ENCODE measurements around the gene SLC38A9. TPM values are rescaled to one million over a fixed set of nuclear protein-coding genes. Genes with fewer than 3 reads are reported as not detected.
"Not testable (repeated sequence)": the region's sequence is repeated elsewhere in the genome, so short reads cannot be mapped to it uniquely, and the experiment has no call there.

Gene SLC38A9
- total RNA-seq, 2 donors from 2014 or later: 18.7 to 34.2 TPM

DNA sequence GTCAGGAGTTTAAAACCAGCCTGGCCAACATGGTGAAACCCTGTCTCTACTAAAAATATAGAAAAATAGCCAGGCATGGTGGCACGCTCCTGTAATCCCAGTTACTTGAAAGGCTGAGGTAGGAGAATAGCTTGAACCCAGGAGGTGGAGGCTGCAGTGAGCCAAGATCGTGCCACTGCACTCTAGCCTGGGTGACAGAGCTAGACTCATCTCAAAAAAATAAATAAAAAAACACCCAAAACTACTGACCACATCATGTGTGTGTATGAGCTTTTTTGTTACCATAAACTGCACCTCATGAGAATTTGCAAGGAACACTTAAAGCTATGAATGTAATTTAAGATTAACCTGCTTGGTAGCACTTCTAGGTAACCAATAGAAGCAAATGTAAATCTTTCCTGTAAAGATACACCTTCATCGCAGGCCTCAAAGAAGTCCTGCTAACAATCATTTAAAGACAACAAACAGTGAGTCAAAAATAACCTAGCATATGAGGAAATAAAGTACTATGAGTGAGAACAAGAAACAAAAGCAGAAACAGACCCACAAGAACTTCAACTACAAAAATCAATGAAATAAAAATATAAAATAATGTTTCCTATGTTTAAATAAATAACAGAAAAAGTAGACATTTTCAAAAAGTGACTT, 13.0 kb downstream of the SLC38A9 start:
- Mint-ChIP-seq H3K9me3 (no peaks in the 10 kb centered on the region), H3K4me3 (no peak overlapping the region), H3K27ac (peak overlapping the region in 1 of 2 donors; percentile 34), H3K36me3 (no peaks in the 10 kb centered on the region), H3K27me3 (no peaks in the 10 kb centered on the region), H3K4me1 (ENCODE audit: low read depth in 2 of 2) (peaks cover 3 to 10% of the 10 kb centered on the region in 2 donors)
- DNase-seq (ENCODE audit: low spot score): no peak
- ATAC-seq: no peak

DNA sequence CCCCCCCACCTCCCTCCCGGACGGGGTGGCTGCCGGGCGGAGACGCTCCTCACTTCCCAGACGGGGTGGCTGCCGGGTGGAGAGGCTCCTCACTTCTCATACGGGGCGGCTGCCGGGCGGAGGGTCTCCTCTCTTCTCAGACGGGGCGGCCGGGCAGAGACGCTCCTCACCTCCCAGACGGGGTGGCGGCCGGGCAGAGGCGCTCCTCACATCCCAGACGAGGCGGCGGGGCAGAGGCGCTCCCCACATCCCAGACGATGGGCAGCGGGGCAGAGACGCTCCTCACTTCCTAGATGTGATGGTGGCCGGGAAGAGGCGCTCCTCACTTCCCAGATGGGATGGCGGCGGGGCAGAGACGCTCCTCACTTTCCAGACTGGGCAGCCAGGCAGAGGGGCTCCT, 15.4 kb downstream of the SLC38A9 start:
- H3K4me3 Mint-ChIP-seq; H3K4me1 Mint-ChIP-seq (ENCODE audit: low read depth in 2 of 2): not testable (repeated sequence)
- peak overlapping the region in 1 of 2 donors; percentile 21 for H3K27ac Mint-ChIP-seq

GRCh38 chr5:55694152-55694830, 17.8 kb downstream of the SLC38A9 start:
- H3K36me3 Mint-ChIP-seq: no peaks in the 10 kb centered on the region
- no peak for DNase-seq (ENCODE audit: low spot score)
- H3K4me3 Mint-ChIP-seq: no peak overlapping the region
- no peaks in the 10 kb centered on the region for H3K27me3 Mint-ChIP-seq
- H3K9me3 Mint-ChIP-seq: no peaks in the 10 kb centered on the region
- no peak for ATAC-seq
- no peak overlapping the region for H3K27ac Mint-ChIP-seq
- no peaks in the 10 kb centered on the region for H3K4me1 Mint-ChIP-seq (ENCODE audit: low read depth in 2 of 2)

More for the DNA sequence above, 15.4 kb downstream of the SLC38A9 start:
- not testable (repeated sequence) for H3K27me3 Mint-ChIP-seq; ATAC-seq; H3K9me3 Mint-ChIP-seq; DNase-seq (ENCODE audit: low spot score); H3K36me3 Mint-ChIP-seq

DNA sequence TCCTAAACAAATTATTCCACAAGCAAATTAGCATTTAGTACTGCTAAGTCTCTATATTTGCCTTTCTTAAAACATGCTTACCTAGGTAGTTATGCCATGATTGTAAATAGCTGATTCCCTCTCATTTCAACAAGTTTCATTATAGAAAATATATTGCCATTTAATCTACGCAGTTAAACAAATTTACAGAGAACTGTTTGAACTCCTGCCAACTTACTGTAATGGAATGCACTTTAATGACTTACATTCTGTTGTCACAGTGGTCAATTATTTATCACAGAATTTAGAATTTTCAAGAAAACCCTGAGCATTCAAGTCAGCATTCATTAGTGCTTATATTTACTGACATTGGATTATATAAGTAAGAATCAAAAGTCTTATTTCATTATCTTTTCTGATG, 19.6 kb downstream of the SLC38A9 start:
- no peaks in the 10 kb centered on the region for H3K27me3 Mint-ChIP-seq
- no peaks in the 10 kb centered on the region for H3K36me3 Mint-ChIP-seq
- no peak for ATAC-seq
- DNase-seq (ENCODE audit: low spot score): no peak
- no peak overlapping the region for H3K27ac Mint-ChIP-seq
- H3K9me3 Mint-ChIP-seq: no peaks in the 10 kb centered on the region
- H3K4me3 Mint-ChIP-seq: no peak overlapping the region
- no peaks in the 10 kb centered on the region for H3K4me1 Mint-ChIP-seq (ENCODE audit: low read depth in 2 of 2)

- Mint-ChIP-seq H3K9me3 (no peaks in the 10 kb centered on the region), H3K4me1 (ENCODE audit: low read depth in 2 of 2) (no peaks in the 10 kb centered on the region), H3K4me3 (no peak overlapping the region), H3K27me3 (no peaks in the 10 kb centered on the region), H3K27ac (no peak overlapping the region), H3K36me3 (no peaks in the 10 kb centered on the region)
- DNase-seq (ENCODE audit: low spot score): no peak
- ATAC-seq: no peak
These were observed 20.1 kb downstream of the SLC38A9 start for GRCh38 chr5:55692106-55692417.

DNA sequence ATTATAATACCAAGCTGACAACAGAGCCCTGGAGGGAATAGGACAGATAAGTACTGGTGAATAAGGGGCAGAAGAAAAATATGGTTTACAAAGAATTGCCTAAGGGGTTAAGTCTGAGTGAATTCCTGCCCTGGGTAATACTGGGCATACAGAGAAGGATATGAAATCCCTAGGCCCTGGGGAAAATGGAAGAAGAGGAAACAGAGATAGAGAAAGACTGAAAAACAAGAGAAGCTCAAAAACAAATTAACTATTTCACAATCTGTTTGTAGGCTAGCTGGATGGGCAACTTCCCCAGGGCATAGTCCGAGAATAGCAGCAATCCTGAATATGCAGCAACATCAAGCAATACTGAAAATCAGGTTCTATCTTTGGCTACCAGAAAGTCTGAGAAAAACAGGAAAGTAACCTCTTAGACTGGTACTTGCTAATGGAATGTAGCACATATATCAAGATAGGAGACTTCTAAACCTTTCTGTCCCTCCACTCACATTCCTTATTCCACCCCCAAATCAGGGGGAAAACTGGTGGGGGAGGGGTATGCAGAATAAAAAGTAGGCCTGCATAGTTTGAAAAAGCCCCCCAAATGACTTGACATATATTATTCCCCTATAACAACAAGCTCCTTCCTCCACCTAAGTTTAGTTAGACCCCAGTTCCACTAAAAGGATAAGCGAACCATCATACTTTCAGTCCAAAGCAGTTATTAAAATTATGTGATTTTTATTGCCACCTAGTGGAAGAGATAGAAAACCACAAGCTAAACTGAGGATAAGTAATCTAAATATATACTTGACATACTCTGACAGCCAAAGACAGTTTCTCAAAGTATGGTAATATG, 20.6 kb downstream of the SLC38A9 start:
- Mint-ChIP-seq H3K4me1 (ENCODE audit: low read depth in 2 of 2) (no peaks in the 10 kb centered on the region), H3K27me3 (no peaks in the 10 kb centered on the region), H3K4me3 (no peak overlapping the region), H3K9me3 (no peaks in the 10 kb centered on the region), H3K27ac (no peak overlapping the region), H3K36me3 (no peaks in the 10 kb centered on the region)
- ATAC-seq (no peak), DNase-seq (ENCODE audit: low spot score) (no peak)

GRCh38 chr5:55682071-55682470, 30.1 kb downstream of the SLC38A9 start:
- ATAC-seq: no peak
- H3K36me3 Mint-ChIP-seq: no peaks in the 10 kb centered on the region
- H3K27ac Mint-ChIP-seq: no peak overlapping the region
- H3K9me3 Mint-ChIP-seq: no peaks in the 10 kb centered on the region
- H3K27me3 Mint-ChIP-seq: no peaks in the 10 kb centered on the region
- no peak for DNase-seq (ENCODE audit: low spot score)
- no peaks in the 10 kb centered on the region for H3K4me1 Mint-ChIP-seq (ENCODE audit: low read depth in 2 of 2)
- H3K4me3 Mint-ChIP-seq: no peak overlapping the region

- no peaks in the 10 kb centered on the region for H3K36me3 Mint-ChIP-seq
- no peaks in the 10 kb centered on the region for H3K27me3 Mint-ChIP-seq
- ATAC-seq (no peak), DNase-seq (ENCODE audit: low spot score) (no peak)
- H3K9me3 Mint-ChIP-seq: no peaks in the 10 kb centered on the region
- no peak overlapping the region for H3K4me3 Mint-ChIP-seq
- H3K27ac Mint-ChIP-seq: no peak overlapping the region
- no peaks in the 10 kb centered on the region for H3K4me1 Mint-ChIP-seq (ENCODE audit: low read depth in 2 of 2)
These were observed 30.8 kb downstream of the SLC38A9 start for GRCh38 chr5:55681301-55681700.

DNA sequence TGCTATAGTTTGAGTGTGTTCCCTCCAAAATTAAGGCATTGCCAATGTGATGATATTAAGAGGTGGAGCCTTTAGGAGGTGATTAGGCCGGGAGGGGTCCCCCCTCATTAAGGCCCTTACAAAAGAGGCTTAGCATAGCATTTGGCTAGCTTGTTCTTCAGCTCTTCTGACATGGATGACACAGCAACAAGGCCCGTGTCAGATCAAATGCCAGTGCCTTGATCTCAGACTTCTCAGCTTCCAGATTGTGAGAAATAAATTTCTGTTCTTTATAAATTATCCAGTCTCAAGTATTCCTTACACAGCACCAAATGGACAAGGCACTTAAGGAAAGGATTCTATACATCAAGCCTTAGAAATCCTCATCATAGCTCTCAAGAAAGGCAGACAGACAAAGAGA, 31.8 kb downstream of the SLC38A9 start:
- Mint-ChIP-seq H3K36me3 (no peaks in the 10 kb centered on the region), H3K4me1 (ENCODE audit: low read depth in 2 of 2) (peaks cover 0 to 5% of the 10 kb centered on the region in 2 donors), H3K27me3 (no peaks in the 10 kb centered on the region), H3K4me3 (no peak overlapping the region), H3K9me3 (no peaks in the 10 kb centered on the region), H3K27ac (no peak overlapping the region)
- DNase-seq (ENCODE audit: low spot score) (no peak), ATAC-seq (no peak)

- no peaks in the 10 kb centered on the region for H3K27me3 Mint-ChIP-seq
These were observed 32.6 kb downstream of the SLC38A9 start for GRCh38 chr5:55679556-55679955.

GRCh38 chr5:55675119-55675518, 37.0 kb downstream of the SLC38A9 start:
- Mint-ChIP-seq H3K27ac (no peak overlapping the region), H3K36me3 (no peaks in the 10 kb centered on the region), H3K27me3 (no peaks in the 10 kb centered on the region), H3K4me1 (ENCODE audit: low read depth in 2 of 2) (peaks cover 0 to 5% of the 10 kb centered on the region in 2 donors), H3K4me3 (no peak overlapping the region), H3K9me3 (no peaks in the 10 kb centered on the region)
- ATAC-seq (no peak), DNase-seq (ENCODE audit: low spot score) (no peak)

More at GRCh38 chr5:55679556-55679955, 32.6 kb downstream of the SLC38A9 start:
- H3K27ac Mint-ChIP-seq: no peak overlapping the region
- no peaks in the 10 kb centered on the region for H3K9me3 Mint-ChIP-seq
- no peak for DNase-seq (ENCODE audit: low spot score)
- no peak overlapping the region for H3K4me3 Mint-ChIP-seq
- ATAC-seq: no peak
- H3K36me3 Mint-ChIP-seq: no peaks in the 10 kb centered on the region
- peaks cover 0 to 5% of the 10 kb centered on the region in 2 donors for H3K4me1 Mint-ChIP-seq (ENCODE audit: low read depth in 2 of 2)

DNA sequence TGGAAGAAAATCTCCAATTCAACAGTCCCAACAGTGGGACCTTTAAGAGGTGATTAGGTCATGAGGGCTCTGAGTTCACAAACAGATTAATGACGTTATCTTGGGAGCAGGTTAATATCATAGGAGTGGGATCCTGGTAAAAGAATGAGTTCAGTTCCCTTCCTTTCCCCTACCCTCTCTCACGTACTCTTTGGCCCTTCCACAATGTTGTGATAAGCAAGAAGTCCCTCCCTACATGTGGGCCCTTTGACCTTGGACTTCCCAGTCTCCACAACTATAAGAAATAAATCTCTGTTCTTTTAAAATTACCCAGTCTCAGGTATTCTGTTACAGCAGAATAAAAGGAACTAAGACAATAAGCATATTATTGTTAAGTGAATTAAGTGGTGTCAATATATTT, 37.8 kb downstream of the SLC38A9 start:
- Mint-ChIP-seq H3K4me3 (no peak overlapping the region), H3K27ac (no peak overlapping the region), H3K4me1 (ENCODE audit: low read depth in 2 of 2) (peaks cover 0 to 5% of the 10 kb centered on the region in 2 donors), H3K9me3 (no peaks in the 10 kb centered on the region), H3K27me3 (no peaks in the 10 kb centered on the region), H3K36me3 (no peaks in the 10 kb centered on the region)
- DNase-seq (ENCODE audit: low spot score): no peak
- ATAC-seq: no peak

- Mint-ChIP-seq H3K27me3 (no peaks in the 10 kb centered on the region), H3K9me3 (no peaks in the 10 kb centered on the region), H3K4me3 (no peak overlapping the region), H3K27ac (no peak overlapping the region), H3K4me1 (ENCODE audit: low read depth in 2 of 2) (peaks cover 0 to 5% of the 10 kb centered on the region in 2 donors), H3K36me3 (no peaks in the 10 kb centered on the region)
- no peak for DNase-seq (ENCODE audit: low spot score)
- ATAC-seq: no peak
These were observed 39.6 kb downstream of the SLC38A9 start for GRCh38 chr5:55672477-55672911.

- DNase-seq (ENCODE audit: low spot score): no peak
- no peaks in the 10 kb centered on the region for H3K36me3 Mint-ChIP-seq
- H3K4me3 Mint-ChIP-seq: no peak overlapping the region
- no peaks in the 10 kb centered on the region for H3K9me3 Mint-ChIP-seq
- H3K27ac Mint-ChIP-seq: no peak overlapping the region
- ATAC-seq: no peak
- peaks cover 0 to 5% of the 10 kb centered on the region in 2 donors for H3K4me1 Mint-ChIP-seq (ENCODE audit: low read depth in 2 of 2)
- no peaks in the 10 kb centered on the region for H3K27me3 Mint-ChIP-seq
These were observed 40.1 kb downstream of the SLC38A9 start for GRCh38 chr5:55671975-55672374.
